Stimulated activated memory B cell treated with anti-CD40 and anti-IgM and Interleukin-4, amounts not matched to agents 10 μg/mL and 1 μg/mL and 100 μg/mL, for 72 hours (primary cell): Measurements from ENCODE around the gene DDX1.
A peak's percentile ranks its signal among the peaks of the same experiment; 100 is the strongest.

Source experiments
- ATAC-seq: fragments of 150-1000 bp; cut with Tn5 transposase; 2 replicates; pipeline ENCODE4 v1.10.0; 2021
- H3K27ac Mint-ChIP-seq: one replicate; pipeline ENCODE4 v1.8.0; 2022; ENCODE audit warnings: mild to moderate bottlenecking, mixed read lengths
- H3K27me3 Mint-ChIP-seq: one replicate; pipeline ENCODE4 v1.8.0; 2022; ENCODE audit warnings: mixed read lengths
- H3K36me3 Mint-ChIP-seq: one replicate; pipeline ENCODE4 v1.8.0; 2022; ENCODE audit warnings: mixed read lengths
- H3K4me1 Mint-ChIP-seq: one replicate; pipeline ENCODE4 v1.8.0; 2022; ENCODE audit warnings: mixed read lengths
- H3K4me3 Mint-ChIP-seq: one replicate; pipeline ENCODE4 v1.8.0; 2022; ENCODE audit warnings: mild to moderate bottlenecking, moderate library complexity, mixed read lengths
- H3K9me3 Mint-ChIP-seq: one replicate; pipeline ENCODE4 v1.8.0; 2022; ENCODE audit warnings: mixed read lengths

DDX1 gene

DNA sequence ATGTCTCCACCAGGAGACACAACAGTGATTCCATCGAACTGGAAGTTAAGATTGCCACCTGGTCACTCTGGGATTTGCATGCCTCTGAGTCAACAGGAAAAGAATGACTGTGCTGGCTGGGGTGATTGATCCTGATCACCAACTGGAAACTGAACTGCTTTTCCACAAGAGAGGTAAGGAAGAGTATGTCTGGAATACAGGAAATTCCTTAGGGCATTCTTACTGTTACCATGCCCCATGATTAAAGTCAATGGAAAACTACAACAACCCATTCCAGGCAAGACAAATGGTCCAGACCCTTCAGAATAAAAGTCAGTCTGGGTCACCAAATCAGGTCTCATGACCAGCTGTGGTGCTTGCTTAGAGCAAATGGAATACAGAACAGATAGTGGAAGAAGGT is 12.0 kb upstream of the DDX1 start:
- ATAC-seq: no peak
- Mint-ChIP-seq H3K9me3 (no peaks in the 10 kb centered on the region), H3K4me3 (no peak overlapping the region), H3K27ac (no peak overlapping the region), H3K4me1 (peaks cover 17% of the 10 kb centered on the region), H3K27me3 (no peaks in the 10 kb centered on the region), H3K36me3 (no peaks in the 10 kb centered on the region)

DNA sequence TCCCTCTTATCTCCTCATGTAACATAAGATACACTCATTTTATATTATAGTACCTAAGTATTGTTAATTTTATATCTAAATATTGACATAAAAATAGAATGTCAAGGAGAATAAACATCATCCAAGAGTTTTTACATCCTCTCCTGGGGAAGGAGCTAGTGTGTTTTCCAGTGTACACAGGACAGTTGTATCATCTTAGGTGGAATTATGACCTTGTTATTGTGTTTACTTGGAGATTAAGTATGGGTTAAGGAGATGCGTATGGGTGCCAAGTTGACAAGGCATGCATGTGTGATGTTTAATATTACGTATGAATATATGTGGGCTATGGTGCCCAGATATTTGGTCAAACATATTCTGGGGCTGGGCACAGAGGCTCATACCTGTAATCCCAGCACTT is 11.2 kb upstream of the DDX1 start:
- ATAC-seq: no peak
- Mint-ChIP-seq H3K27me3 (no peaks in the 10 kb centered on the region), H3K4me3 (no peak overlapping the region), H3K36me3 (no peaks in the 10 kb centered on the region), H3K4me1 (peaks cover 17% of the 10 kb centered on the region), H3K9me3 (no peaks in the 10 kb centered on the region), H3K27ac (no peak overlapping the region)

GRCh38 chr2:15582710-15583357 is 8.8 kb upstream of the DDX1 start:
- no peaks in the 10 kb centered on the region for H3K9me3 Mint-ChIP-seq
- ATAC-seq: no peak
- peaks cover 17% of the 10 kb centered on the region for H3K4me1 Mint-ChIP-seq
- no peak overlapping the region for H3K27ac Mint-ChIP-seq
- no peaks in the 10 kb centered on the region for H3K27me3 Mint-ChIP-seq
- H3K4me3 Mint-ChIP-seq: peak overlapping the region; percentile 46
- H3K36me3 Mint-ChIP-seq: no peaks in the 10 kb centered on the region

DNA sequence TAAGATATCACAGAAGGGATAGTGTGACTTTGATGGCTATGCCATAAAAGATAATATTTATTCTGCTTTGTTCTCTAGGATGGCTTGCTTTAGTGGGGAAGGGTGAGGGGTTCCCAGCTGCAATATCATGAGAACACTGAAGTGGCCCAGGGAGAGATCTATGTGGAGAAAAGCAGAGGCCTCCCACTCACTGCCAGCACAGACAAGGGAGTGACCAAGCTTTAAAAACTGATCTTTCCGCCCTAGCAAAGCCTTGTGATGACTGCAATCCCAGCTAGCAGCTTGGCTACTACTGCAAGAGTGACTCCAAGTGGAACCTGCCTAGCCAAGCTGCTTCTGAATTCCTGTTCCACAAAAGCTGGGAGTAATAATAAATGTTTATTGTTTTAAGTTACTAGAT is 7.8 kb upstream of the DDX1 start:
- Mint-ChIP-seq H3K36me3 (no peaks in the 10 kb centered on the region), H3K9me3 (no peaks in the 10 kb centered on the region), H3K27ac (no peak overlapping the region), H3K4me3 (no peak overlapping the region), H3K4me1 (peaks cover 17% of the 10 kb centered on the region), H3K27me3 (no peaks in the 10 kb centered on the region)
- no peak for ATAC-seq

- Mint-ChIP-seq H3K27me3 (no peaks in the 10 kb centered on the region), H3K27ac (no peak overlapping the region), H3K4me3 (no peak overlapping the region), H3K4me1 (peaks cover 17% of the 10 kb centered on the region), H3K9me3 (no peaks in the 10 kb centered on the region), H3K36me3 (no peaks in the 10 kb centered on the region)
- ATAC-seq: no peak
These were observed 7.4 kb upstream of the DDX1 start for GRCh38 chr2:15584316-15584715.

DNA sequence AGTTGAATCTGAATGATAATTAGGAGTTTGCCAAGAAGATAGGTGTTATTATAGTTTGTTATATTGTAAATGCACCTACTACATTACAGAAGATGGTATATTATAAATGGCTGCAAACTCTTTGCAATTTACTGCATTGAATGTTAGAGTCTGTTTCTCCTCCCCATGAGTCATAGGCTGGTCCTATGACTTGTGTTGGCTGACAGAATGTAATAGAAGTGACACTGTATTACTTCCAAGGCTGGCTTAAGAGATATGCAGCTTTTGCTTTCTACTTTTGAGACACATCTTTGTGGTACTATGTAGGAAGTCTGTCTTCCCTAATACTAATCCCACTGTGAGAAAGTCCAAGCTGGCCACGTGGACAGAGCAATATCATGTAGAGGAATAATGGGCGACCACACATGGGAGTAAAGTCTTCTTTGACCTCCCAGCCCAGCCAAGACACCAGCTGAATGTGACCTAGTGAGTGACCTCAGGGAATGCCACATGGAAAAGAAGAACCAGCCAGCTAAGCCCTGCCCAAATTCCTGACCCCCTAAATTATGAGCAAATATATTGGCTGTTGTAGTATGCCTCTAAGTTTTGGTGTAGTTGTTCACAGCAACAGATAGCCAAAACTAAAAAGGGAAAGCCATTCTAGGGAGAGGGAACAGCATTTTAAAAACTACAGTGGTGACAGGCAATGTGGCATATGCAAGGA is 6.8 kb upstream of the DDX1 start:
- H3K36me3 Mint-ChIP-seq: no peaks in the 10 kb centered on the region
- peaks cover 17% of the 10 kb centered on the region for H3K4me1 Mint-ChIP-seq
- no peaks in the 10 kb centered on the region for H3K9me3 Mint-ChIP-seq
- ATAC-seq: no peak
- no peak overlapping the region for H3K4me3 Mint-ChIP-seq
- no peak overlapping the region for H3K27ac Mint-ChIP-seq
- no peaks in the 10 kb centered on the region for H3K27me3 Mint-ChIP-seq

DNA sequence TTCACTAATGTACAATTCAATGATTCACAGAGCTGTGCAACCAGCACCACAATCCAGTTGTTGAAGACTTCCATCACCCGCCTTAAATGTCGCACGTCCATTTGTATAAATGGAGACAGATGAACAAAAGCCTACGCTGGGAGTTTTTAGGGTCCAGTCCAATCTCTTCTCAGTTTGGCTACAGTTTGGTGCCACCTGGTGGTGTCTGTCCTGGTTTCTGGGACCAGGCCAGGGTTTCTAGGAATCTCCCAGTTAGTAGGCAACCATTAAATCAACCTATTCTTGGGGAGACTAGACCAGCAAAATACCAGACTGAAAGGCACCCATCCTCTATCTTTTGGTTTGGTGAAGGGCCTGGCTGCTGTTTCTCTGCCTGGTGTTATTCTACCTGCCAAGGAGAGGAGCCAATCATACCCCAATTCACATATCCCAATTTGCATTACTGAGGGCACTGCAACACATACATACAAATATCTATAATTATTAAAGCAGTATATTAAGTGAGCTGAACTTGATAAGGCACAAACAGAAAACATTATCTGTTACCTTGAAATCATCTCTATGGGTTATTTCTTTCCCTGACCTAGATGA is 3.2 kb upstream of the DDX1 start:
- ATAC-seq: no peak
- H3K27ac Mint-ChIP-seq: no peak overlapping the region

GRCh38 chr2:15591373-15591691 is 336 bp upstream of the DDX1 start:
- H3K27ac Mint-ChIP-seq: peak overlapping the region; percentile 99
- ATAC-seq: no peak
- no peaks in the 10 kb centered on the region for H3K9me3 Mint-ChIP-seq
- peaks cover 16% of the 10 kb centered on the region for H3K36me3 Mint-ChIP-seq
- peak overlapping the region; percentile 95 for H3K4me3 Mint-ChIP-seq
- H3K4me1 Mint-ChIP-seq: peaks cover 36% of the 10 kb centered on the region
- H3K27me3 Mint-ChIP-seq: no peaks in the 10 kb centered on the region

More for the DNA sequence above, 3.2 kb upstream of the DDX1 start:
- Mint-ChIP-seq H3K4me3 (no peak overlapping the region), H3K27me3 (no peaks in the 10 kb centered on the region), H3K4me1 (peaks cover 19% of the 10 kb centered on the region), H3K36me3 (no peaks in the 10 kb centered on the region), H3K9me3 (no peaks in the 10 kb centered on the region)

- peaks cover 31% of the 10 kb centered on the region for H3K36me3 Mint-ChIP-seq
- peak overlapping the region; percentile 99 for H3K27ac Mint-ChIP-seq
- peak overlapping the region; percentile 95 for H3K4me3 Mint-ChIP-seq
- H3K4me1 Mint-ChIP-seq: peaks cover 38% of the 10 kb centered on the region
- ATAC-seq: no peak
- no peaks in the 10 kb centered on the region for H3K27me3 Mint-ChIP-seq
- no peaks in the 10 kb centered on the region for H3K9me3 Mint-ChIP-seq
These were observed 1.6 kb downstream of the DDX1 start for GRCh38 chr2:15593327-15593705.

GRCh38 chr2:15594291-15595256 is 2.9 kb downstream of the DDX1 start:
- ATAC-seq: no peak
- peaks cover 38% of the 10 kb centered on the region for H3K36me3 Mint-ChIP-seq
- H3K27ac Mint-ChIP-seq: no peak overlapping the region
- no peak overlapping the region for H3K4me3 Mint-ChIP-seq
- H3K9me3 Mint-ChIP-seq: no peaks in the 10 kb centered on the region
- H3K4me1 Mint-ChIP-seq: peaks cover 38% of the 10 kb centered on the region
- no peaks in the 10 kb centered on the region for H3K27me3 Mint-ChIP-seq

DNA sequence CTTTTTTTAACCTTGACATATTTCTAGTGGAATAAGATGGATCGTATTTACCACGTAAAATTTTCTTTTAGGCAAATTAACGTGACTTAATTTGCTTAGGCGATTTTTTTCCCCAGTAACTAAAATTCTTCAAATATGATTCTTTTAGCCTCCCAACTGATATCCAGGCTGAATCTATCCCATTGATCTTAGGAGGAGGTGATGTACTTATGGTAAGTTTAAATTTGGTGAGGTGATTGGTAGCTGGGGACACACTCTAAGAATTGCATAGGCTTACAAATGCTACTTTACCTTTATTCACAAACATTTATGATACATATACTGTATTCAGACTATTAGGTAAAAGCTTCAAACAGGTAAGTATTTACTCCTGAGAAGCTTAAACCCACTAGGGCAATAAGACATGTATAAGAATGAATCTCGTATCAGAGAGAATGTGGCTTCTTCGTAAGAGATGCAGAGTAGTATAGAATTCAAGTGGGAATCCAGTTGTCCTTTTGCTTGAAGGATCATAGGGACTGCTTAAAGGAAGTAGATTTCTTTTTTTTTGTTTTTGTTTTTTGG is 3.8 kb downstream of the DDX1 start:
- H3K4me1 Mint-ChIP-seq: peaks cover 38% of the 10 kb centered on the region

DNA sequence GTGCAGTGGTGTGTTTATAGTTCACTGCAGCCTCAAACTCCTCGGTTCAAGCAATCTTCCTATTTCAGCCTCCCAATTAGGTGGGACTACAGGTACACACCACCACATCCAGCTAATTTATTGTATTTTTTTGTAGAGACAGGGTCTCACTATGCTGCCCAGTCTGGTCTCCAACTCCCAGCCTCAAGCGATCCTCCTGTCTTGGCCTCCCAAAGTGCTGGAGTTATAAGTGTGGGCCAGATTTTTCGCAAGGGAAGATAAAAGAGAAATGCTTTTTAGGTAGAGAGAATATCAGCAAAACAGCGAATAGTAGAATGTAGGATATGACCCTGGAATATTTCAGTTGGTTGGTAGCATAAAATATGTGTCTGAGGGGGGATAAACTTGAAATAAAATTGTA is 4.3 kb downstream of the DDX1 start:
- H3K9me3 Mint-ChIP-seq: no peaks in the 10 kb centered on the region
- H3K4me1 Mint-ChIP-seq: peaks cover 36% of the 10 kb centered on the region
- peaks cover 47% of the 10 kb centered on the region for H3K36me3 Mint-ChIP-seq
- no peaks in the 10 kb centered on the region for H3K27me3 Mint-ChIP-seq
- no peak overlapping the region for H3K4me3 Mint-ChIP-seq
- ATAC-seq: no peak
- peak overlapping the region; percentile 7 for H3K27ac Mint-ChIP-seq

More for the DNA sequence above, 3.8 kb downstream of the DDX1 start:
- Mint-ChIP-seq H3K36me3 (peaks cover 42% of the 10 kb centered on the region), H3K9me3 (no peaks in the 10 kb centered on the region), H3K27ac (peak overlapping the region; percentile 7), H3K27me3 (no peaks in the 10 kb centered on the region), H3K4me3 (no peak overlapping the region)
- ATAC-seq: no peak

GRCh38 chr2:15596350-15596749 is 4.7 kb downstream of the DDX1 start:
- Mint-ChIP-seq H3K4me1 (peaks cover 32% of the 10 kb centered on the region), H3K27ac (peak overlapping the region; percentile 7)

DNA sequence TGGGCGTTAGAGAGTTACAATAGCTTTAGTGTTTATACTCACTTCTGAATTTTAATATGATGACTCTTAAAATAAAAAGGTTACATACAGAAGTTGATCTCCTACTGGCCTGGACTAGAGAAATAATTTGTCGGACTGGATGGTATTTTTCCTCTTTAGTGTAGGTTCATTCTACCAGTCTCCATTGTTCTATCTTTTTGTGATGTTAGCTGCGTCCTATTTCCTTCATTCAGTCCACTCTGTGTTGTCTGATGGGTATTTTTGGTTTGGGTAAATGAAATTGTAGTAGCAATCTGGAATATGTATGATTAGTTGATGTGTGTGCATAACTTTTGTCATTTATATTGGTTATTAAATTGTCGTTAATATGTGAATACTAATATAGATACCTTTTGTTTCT is 5.3 kb downstream of the DDX1 start:
- Mint-ChIP-seq H3K4me1 (peaks cover 28% of the 10 kb centered on the region), H3K36me3 (peaks cover 54% of the 10 kb centered on the region), H3K9me3 (no peaks in the 10 kb centered on the region), H3K27me3 (no peaks in the 10 kb centered on the region), H3K27ac (no peak overlapping the region), H3K4me3 (no peak overlapping the region)
- no peak for ATAC-seq

More at GRCh38 chr2:15596350-15596749, 4.7 kb downstream of the DDX1 start:
- ATAC-seq: no peak
- no peaks in the 10 kb centered on the region for H3K27me3 Mint-ChIP-seq
- H3K4me3 Mint-ChIP-seq: no peak overlapping the region
- H3K36me3 Mint-ChIP-seq: peaks cover 51% of the 10 kb centered on the region
- no peaks in the 10 kb centered on the region for H3K9me3 Mint-ChIP-seq

DNA sequence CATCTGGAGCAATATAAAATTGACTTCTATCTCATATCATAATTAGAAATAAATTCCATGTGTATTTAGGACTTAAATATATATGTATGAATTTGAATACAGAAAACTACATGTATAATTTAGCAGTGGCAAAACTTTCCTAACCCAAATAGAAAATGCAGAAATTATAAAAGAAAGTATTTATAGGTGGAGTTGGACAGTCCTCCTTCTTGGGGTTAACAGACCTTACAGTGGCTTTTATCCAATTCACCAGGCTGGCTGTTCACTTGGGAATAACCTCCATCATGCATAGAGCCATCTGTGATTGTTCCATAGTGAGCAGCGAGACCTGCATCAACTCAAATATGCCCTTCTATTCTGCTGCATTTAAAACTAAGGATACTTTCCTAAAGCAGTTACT is 8.3 kb downstream of the DDX1 start:
- Mint-ChIP-seq H3K4me1 (peaks cover 10% of the 10 kb centered on the region), H3K27ac (no peak overlapping the region), H3K27me3 (no peaks in the 10 kb centered on the region), H3K9me3 (no peaks in the 10 kb centered on the region), H3K36me3 (peaks cover 78% of the 10 kb centered on the region), H3K4me3 (no peak overlapping the region)
- no peak for ATAC-seq
